ENCODE results near the gene KIF7.
"Not testable (repeated sequence)": the region's sequence is repeated elsewhere in the genome, so short reads cannot be mapped to it uniquely, and the experiment has no call there.

The KIF7 gene, protein sequence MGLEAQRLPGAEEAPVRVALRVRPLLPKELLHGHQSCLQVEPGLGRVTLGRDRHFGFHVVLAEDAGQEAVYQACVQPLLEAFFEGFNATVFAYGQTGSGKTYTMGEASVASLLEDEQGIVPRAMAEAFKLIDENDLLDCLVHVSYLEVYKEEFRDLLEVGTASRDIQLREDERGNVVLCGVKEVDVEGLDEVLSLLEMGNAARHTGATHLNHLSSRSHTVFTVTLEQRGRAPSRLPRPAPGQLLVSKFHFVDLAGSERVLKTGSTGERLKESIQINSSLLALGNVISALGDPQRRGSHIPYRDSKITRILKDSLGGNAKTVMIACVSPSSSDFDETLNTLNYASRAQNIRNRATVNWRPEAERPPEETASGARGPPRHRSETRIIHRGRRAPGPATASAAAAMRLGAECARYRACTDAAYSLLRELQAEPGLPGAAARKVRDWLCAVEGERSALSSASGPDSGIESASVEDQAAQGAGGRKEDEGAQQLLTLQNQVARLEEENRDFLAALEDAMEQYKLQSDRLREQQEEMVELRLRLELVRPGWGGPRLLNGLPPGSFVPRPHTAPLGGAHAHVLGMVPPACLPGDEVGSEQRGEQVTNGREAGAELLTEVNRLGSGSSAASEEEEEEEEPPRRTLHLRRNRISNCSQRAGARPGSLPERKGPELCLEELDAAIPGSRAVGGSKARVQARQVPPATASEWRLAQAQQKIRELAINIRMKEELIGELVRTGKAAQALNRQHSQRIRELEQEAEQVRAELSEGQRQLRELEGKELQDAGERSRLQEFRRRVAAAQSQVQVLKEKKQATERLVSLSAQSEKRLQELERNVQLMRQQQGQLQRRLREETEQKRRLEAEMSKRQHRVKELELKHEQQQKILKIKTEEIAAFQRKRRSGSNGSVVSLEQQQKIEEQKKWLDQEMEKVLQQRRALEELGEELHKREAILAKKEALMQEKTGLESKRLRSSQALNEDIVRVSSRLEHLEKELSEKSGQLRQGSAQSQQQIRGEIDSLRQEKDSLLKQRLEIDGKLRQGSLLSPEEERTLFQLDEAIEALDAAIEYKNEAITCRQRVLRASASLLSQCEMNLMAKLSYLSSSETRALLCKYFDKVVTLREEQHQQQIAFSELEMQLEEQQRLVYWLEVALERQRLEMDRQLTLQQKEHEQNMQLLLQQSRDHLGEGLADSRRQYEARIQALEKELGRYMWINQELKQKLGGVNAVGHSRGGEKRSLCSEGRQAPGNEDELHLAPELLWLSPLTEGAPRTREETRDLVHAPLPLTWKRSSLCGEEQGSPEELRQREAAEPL (N-terminal part only)

DNA sequence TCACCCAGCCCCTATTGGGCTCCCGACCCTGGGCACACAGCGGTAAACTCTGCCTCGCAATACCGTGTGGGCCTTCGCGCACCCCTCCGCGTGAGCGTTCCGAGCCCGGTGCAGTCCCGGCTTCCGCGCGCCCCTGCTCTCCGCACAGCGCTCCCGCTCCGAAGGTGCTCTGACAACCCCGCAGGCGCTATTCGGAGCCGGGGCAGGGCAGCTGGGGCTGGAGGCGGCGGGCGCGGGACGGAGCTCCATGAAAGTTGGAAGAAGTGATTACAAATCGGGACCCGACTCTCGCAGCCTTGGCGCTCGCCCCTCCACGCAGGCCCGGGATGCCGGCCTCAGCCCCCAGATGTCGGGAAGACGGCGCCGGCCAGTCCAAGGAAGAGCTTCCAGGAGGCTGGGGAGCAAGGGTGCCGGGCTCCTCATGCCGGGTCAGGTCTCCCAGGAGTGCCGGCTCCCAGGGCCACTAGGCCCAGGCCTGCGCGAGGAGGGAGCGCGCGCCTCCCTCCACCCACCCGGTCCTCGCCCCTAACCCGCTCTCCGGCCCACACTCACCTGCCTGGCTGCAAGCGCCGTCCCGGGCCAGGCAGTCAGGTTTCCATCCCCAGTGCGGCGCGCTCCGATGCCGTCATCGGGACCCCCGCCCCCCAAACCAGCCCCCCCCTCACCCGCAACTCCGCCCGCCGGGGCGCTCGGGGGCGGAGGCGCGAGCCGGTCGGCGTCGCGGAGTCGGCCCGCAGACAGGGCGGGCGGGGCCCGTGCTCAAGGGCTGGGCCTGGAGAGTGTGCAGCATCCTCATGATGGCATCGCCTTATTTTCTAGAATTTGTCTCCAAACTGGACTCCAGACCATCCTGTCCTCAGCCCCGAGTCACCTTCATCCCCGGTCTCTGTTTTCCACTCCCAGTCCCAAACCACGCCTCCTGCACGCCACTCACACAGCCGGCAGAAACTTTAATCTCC lies at the start of gene KIF7:
KIF7 (minus strand) TSS at position 621 of the 959 bp plus-strand sequence. CDS start 2,537 bp downstream, outside the sequence.
- in situ Hi-C loops (cut with MboI; ENCODE audit: low sequenced_read_pairs) = no loop called here

GRCh38 chr15:89704411-89704810 lies 49.1 kb upstream of the KIF7 start:
- in situ Hi-C loops (cut with MboI; ENCODE audit: low sequenced_read_pairs) = no loop called here

- in situ Hi-C loops (cut with MboI; ENCODE audit: low sequenced_read_pairs) = no loop called here
These were observed 39.9 kb upstream of the KIF7 start for GRCh38 chr15:89695198-89695597.

GRCh38 chr15:89693696-89694095 lies 38.4 kb upstream of the KIF7 start:
- in situ Hi-C loops (cut with MboI; ENCODE audit: low sequenced_read_pairs) = no loop called here

- in situ Hi-C loops (cut with MboI; ENCODE audit: low sequenced_read_pairs) = no loop called here
These were observed 37.8 kb upstream of the KIF7 start for GRCh38 chr15:89693091-89693490.

GRCh38 chr15:89690276-89691218 lies 35.3 kb upstream of the KIF7 start, which contains the start of the genes PEX11A and WDR93:
TSS of gene PEX11A (minus strand) at chr15:89690754. CDS start at chr15:89690632, 122 bp downstream.
TSS of gene WDR93 (plus strand) at chr15:89690811. CDS start at chr15:89701747, 10,936 bp downstream.
- in situ Hi-C loops (cut with MboI; ENCODE audit: low sequenced_read_pairs) = no loop called here

DNA sequence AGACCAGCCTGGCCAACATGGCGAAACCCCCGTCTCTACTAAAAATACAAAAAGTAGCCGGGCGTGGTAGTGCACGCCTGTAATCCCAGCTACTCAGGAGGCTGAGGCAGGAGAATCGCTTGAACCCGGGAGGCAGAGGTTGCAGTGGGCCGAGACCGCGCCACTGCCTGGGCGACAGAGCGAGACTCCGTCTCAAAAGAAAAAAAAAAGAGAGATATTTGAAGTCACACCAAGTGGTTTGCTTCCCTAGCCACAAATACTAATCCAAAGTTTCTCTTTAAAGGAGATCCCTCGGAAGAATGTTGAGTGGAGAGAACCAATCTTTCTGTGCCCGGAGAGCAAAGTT lies 34.6 kb upstream of the KIF7 start:
- in situ Hi-C loops (cut with MboI; ENCODE audit: low sequenced_read_pairs) = not testable (repeated sequence)

DNA sequence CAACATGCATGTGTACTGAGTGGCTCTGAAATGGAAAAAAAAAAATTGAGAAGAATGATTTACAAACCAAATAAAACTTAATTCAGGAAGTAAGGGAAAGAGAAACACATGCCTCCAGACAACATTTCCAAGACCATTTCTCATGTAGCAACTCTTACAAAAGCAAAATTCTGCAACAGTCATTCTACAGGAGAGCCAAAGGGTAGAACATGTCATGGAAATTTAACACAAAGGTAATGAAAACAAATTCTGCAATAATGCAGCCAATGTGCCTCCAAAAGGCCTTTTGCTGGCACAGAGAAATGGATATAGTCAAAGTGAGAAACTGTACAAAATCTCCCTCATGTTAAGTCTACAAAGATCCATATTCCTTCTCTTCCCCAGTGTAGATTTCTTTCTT lies 31.3 kb upstream of the KIF7 start:
- in situ Hi-C loops (cut with MboI; ENCODE audit: low sequenced_read_pairs) = no loop called here

DNA sequence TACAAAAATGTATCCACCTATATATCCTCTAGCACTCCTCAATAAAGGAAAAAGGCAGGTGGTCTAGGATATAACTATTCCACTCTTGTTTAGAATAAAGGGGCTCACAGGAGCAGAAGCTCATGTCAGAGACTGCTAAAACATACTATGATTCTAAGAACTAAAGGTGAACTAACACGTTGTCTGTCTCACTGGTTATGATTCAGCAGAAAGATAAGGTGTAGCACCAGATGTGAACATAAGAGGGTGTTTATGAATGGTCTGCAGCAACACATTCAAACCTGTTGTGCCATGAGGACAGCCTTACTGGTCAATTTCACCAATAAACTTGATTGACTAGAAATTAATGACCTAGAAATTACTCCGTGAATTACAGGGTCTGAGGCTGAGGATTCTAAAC lies 30.7 kb upstream of the KIF7 start:
- in situ Hi-C loops (cut with MboI; ENCODE audit: low sequenced_read_pairs) = no loop called here

- in situ Hi-C loops (cut with MboI; ENCODE audit: low sequenced_read_pairs) = no loop called here
These were observed 25.9 kb upstream of the KIF7 start for GRCh38 chr15:89681146-89681545.

DNA sequence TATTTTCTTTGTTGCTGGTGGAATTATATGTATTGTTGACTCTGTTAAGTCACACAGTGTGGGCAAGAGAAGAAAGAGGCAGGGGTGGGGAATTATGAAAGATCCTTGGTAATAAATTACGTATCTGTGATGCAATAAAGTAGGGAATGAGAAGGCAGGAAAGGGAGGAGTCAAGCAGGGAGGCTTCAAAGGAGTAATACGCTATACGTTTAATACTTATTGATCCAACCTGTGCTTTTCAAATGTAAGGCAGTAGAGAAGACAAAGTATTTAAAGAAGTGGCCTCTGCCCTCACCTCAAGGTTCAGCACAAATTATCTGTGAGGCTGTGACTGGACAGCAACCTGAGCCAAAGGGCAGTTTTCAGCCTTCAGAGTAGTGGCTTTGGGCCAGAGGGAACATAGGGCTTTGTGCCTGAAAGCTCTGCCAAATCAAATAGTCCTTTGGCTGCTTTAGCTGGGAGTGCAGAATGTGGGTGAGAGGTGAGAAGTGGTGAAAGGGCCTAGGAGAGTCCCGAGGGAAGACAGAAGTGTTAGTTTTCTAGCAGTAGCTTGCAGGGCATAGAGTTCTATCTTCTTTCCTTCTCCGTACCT lies 25.1 kb upstream of the KIF7 start:
- in situ Hi-C loops (cut with MboI; ENCODE audit: low sequenced_read_pairs) = no loop called here

DNA sequence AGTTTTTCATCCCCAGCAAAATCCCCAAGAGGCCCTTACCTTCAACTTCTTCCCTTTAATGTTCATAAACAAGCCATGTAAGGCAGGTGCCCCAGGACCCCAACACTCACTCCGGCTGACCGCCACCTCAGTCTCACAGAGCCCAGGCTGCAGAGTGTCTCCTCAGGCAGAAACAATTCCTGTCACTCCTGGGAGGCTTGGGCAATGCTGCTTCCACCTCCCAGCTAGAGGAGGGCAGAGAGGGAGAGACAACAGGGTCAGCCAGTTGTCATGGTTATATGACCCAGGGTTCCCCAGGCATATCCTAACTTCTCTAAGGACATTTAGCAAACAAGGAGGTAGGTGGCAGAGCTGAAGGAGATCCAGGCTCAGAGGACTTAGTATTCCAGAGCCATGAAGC lies 23.9 kb upstream of the KIF7 start, which contains the start of gene PLIN1:
PLIN1 (minus strand) TSS at position 156 of the 400 bp plus-strand sequence. CDS start 1,878 bp downstream, outside the sequence.
- in situ Hi-C loops (cut with MboI; ENCODE audit: low sequenced_read_pairs) = no loop called here

- in situ Hi-C loops (cut with MboI; ENCODE audit: low sequenced_read_pairs) = no loop called here
These were observed 22.1 kb upstream of the KIF7 start for GRCh38 chr15:89677381-89677780.

GRCh38 chr15:89675606-89676005 lies 20.3 kb upstream of the KIF7 start:
- in situ Hi-C loops (cut with MboI; ENCODE audit: low sequenced_read_pairs) = no loop called here

GRCh38 chr15:89674526-89674925 lies 19.3 kb upstream of the KIF7 start:
- in situ Hi-C loops (cut with MboI; ENCODE audit: low sequenced_read_pairs) = no loop called here

GRCh38 chr15:89673165-89673512 lies 17.9 kb upstream of the KIF7 start:
- in situ Hi-C loops (cut with MboI; ENCODE audit: low sequenced_read_pairs) = no loop called here

- in situ Hi-C loops (cut with MboI; ENCODE audit: low sequenced_read_pairs) = no loop called here
These were observed 17.2 kb upstream of the KIF7 start for GRCh38 chr15:89672221-89673164.
